ENCODE results near the gene PPP1R9A. TPM values are rescaled to one million over a fixed set of nuclear protein-coding genes. Genes with fewer than 3 reads are reported as not detected.

PPP1R9A gene
- polyA plus RNA-seq, 3 donors: not detected

GRCh38 chr7:95342029-95342428 lies 434.6 kb downstream of the PPP1R9A start:
- H3K4me1 ChIP-seq (ENCODE audit: control insufficient read depth in 1 of 2, insufficient read depth in 2 of 2, low read length in 2 of 2): no peaks in the 10 kb centered on the region
- H3K4me3 ChIP-seq (replicated peaks in 1 of 3; ENCODE audit: low read depth in 2 of 3, low read length in 3 of 3): no peak overlapping the region
- no peak for TF ChIP-seq CTCF (IDR thresholded peaks at IDR 0.05)
- H3K9ac ChIP-seq (ENCODE audit: insufficient read depth, low read length, poor library complexity, severe bottlenecking): no peak overlapping the region
- 92% methylated on average over 2 of the region's 3 CpGs for WGBS (ENCODE audit: insufficient coverage)
- no peak overlapping the region for H2AFZ ChIP-seq (ENCODE audit: insufficient read depth, low read depth, low read length, poor library complexity, severe bottlenecking)
- no peaks in the 10 kb centered on the region for H3K79me2 ChIP-seq (ENCODE audit: insufficient read depth, low read length)
- no peak overlapping the region for H3K27ac ChIP-seq (ENCODE audit: low read depth in 1 of 2, low read length in 2 of 2)
- H3K4me3 Mint-ChIP-seq: no peak overlapping the region
- H3K36me3 Mint-ChIP-seq: no peaks in the 10 kb centered on the region
- no peaks in the 10 kb centered on the region for H3K27me3 ChIP-seq (ENCODE audit: control insufficient read depth in 2 of 2, insufficient read depth in 2 of 2, low read length in 2 of 2)
- intact Hi-C loops (cut with micrococcal nuclease): no loop called here
- H4K20me1 ChIP-seq (ENCODE audit: insufficient read depth, low read length): no peaks in the 10 kb centered on the region
- H3K4me1 Mint-ChIP-seq: no peaks in the 10 kb centered on the region
- H3K9me3 Mint-ChIP-seq: peaks cover 0 to 7% (median 6%) of the 10 kb centered on the region in 7 donors
- H3K27me3 Mint-ChIP-seq (ENCODE audit: low read depth in 3 of 3): no peaks in the 10 kb centered on the region
- H3K4me2 ChIP-seq (replicated peaks; ENCODE audit: extremely low read depth, low read length, poor library complexity, severe bottlenecking): no peak overlapping the region
- DNase-seq: no peak
- H3K27ac Mint-ChIP-seq: no peak overlapping the region
- H3K36me3 ChIP-seq (replicated peaks in 1 of 2; ENCODE audit: control insufficient read depth in 1 of 2, insufficient read depth in 2 of 2, low read length in 2 of 2): no peaks in the 10 kb centered on the region
- no peaks in the 10 kb centered on the region for H3K9me3 ChIP-seq (replicated peaks in 1 of 2; ENCODE audit: control insufficient read depth in 1 of 2, insufficient read depth in 1 of 2, low read length in 2 of 2)

DNA sequence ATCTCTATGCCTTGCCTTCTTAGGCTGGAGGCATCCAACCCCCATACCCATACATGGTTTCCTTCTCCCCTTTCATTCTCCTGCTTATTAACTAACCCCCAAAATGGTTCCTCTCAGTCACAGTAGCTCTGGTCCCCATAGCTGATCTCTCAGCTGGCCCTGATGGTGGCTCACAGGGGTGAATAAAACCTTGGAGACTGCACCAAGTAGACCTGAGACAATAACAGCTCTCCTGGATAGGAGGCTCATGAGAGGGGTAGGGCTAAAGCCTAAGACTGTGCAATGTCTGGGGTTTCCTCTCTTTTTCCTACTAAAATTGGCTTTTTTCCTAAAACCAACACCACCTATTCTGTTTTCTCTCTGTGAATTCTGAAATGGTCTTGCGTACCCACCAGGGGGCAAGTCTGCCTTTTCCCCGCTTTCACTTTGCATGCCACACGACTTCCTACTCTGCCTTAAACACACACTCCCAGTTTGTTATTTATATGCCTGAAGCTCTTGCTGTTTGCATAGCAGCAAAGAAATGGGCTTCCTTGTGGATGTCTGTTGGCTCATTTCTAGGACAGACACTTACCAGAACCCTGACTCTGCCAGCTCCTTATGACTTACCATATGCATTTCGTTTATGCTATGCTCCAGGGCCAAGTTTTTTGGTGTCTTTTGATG lies 435.4 kb downstream of the PPP1R9A start:
- Mint-ChIP-seq H3K36me3 (no peaks in the 10 kb centered on the region), H3K27me3 (ENCODE audit: low read depth in 3 of 3) (no peaks in the 10 kb centered on the region), H3K4me3 (no peak overlapping the region), H3K27ac (no peak overlapping the region), H3K4me1 (no peaks in the 10 kb centered on the region), H3K9me3 (peaks cover 0 to 7% (median 3%) of the 10 kb centered on the region in 7 donors)
- WGBS (ENCODE audit: insufficient coverage): 83% methylated on average over 1 of the region's 4 CpGs
- Histone ChIP-seq H3K9me3 (replicated peaks in 1 of 2; ENCODE audit: control insufficient read depth in 1 of 2, insufficient read depth in 1 of 2, low read length in 2 of 2) (no peaks in the 10 kb centered on the region), H3K9ac (ENCODE audit: insufficient read depth, low read length, poor library complexity, severe bottlenecking) (no peak overlapping the region), H3K4me1 (ENCODE audit: control insufficient read depth in 1 of 2, insufficient read depth in 2 of 2, low read length in 2 of 2) (no peaks in the 10 kb centered on the region), H3K79me2 (ENCODE audit: insufficient read depth, low read length) (no peaks in the 10 kb centered on the region), H4K20me1 (ENCODE audit: insufficient read depth, low read length) (no peaks in the 10 kb centered on the region), H3K4me3 (replicated peaks in 1 of 3; ENCODE audit: low read depth in 2 of 3, low read length in 3 of 3) (no peak overlapping the region), H3K27me3 (ENCODE audit: control insufficient read depth in 2 of 2, insufficient read depth in 2 of 2, low read length in 2 of 2) (no peaks in the 10 kb centered on the region), H3K4me2 (replicated peaks; ENCODE audit: extremely low read depth, low read length, poor library complexity, severe bottlenecking) (no peak overlapping the region), H2AFZ (ENCODE audit: insufficient read depth, low read depth, low read length, poor library complexity, severe bottlenecking) (no peak overlapping the region), H3K36me3 (replicated peaks in 1 of 2; ENCODE audit: control insufficient read depth in 1 of 2, insufficient read depth in 2 of 2, low read length in 2 of 2) (no peaks in the 10 kb centered on the region), H3K27ac (ENCODE audit: low read depth in 1 of 2, low read length in 2 of 2) (no peak overlapping the region)
- intact Hi-C loops (cut with micrococcal nuclease): no loop called here
- no peak for TF ChIP-seq CTCF (IDR thresholded peaks at IDR 0.05)
- DNase-seq: no peak

Small RNA genes lying within 50 kb of the gene (small RNA-seq; reads per million reads assigned to genes)
- gene AC002429.1 (ENCODE audit: insufficient read length, low read depth) (not detected), gene HINT1P2 (ENCODE audit: insufficient read length, low read depth) (not detected), gene RNU4-16P (ENCODE audit: insufficient read length, low read depth) (not detected)
